HFFc6 (cell line): Measurements from ENCODE around the gene TBX5. TPM values are rescaled to one million over a fixed set of nuclear protein-coding genes. Genes with fewer than 3 reads are reported as not detected.

ENCODE experiments used
- DNase-seq: peaks from one replicate; pipeline ENCODE4 v3.0.0-alpha.2; 2018
- H3K27ac Mint-ChIP-seq: 2 replicates; pipeline ENCODE4 v1.8.0; 2020; ENCODE audit warnings: mild to moderate bottlenecking, mixed read lengths
- H3K27me3 Mint-ChIP-seq: 2 replicates; pipeline ENCODE4 v1.8.0; 2021; ENCODE audit warnings: mild to moderate bottlenecking, moderate library complexity, mixed read lengths; ENCODE audit not compliant: insufficient read depth
- H3K36me3 Mint-ChIP-seq: 2 replicates; pipeline ENCODE4 v1.8.0; 2021; ENCODE audit warnings: low read depth, mixed read lengths
- H3K4me1 Mint-ChIP-seq: 2 replicates; pipeline ENCODE4 v1.8.0; 2020; ENCODE audit warnings: low read depth, mixed read lengths
- H3K4me3 Mint-ChIP-seq: 2 replicates; pipeline ENCODE4 v1.8.0; 2020; ENCODE audit warnings: mild to moderate bottlenecking, moderate library complexity, mixed read lengths
- H3K9me3 Mint-ChIP-seq: 2 replicates; pipeline ENCODE4 v1.8.0; 2020; ENCODE audit warnings: mild to moderate bottlenecking, mixed read lengths
- total RNA-seq, 6 experiments: library from RNA; stranded (reverse); fragmentation: NEBNext Ultra II Directional; extraction: Animal tissue kit (Norgen Biotek cat#: 25700); gene quantifications; 2 replicates in 1 of 6; 3 replicates in 5 of 6; pipeline ENCODE4 v1.2.3, GENCODE V29; 2021
- TF ChIP-seq, protein P1 (sequence below): fragments of 200-600 bp; sonication (generic); IDR thresholded peaks from 2 replicates; pipeline ENCODE4 v1.5.0; 2021; ENCODE audit warnings: antibody characterized with exemption, mild to moderate bottlenecking

Gene TBX5
- total RNA-seq, 6 experiments from 2014 or later: 20.7 to 27.8 (median 24.3) TPM

GRCh38 chr12:114415525-114415868 lies 9.6 kb upstream of the TBX5 start:
- TF ChIP-seq, protein P1, sequence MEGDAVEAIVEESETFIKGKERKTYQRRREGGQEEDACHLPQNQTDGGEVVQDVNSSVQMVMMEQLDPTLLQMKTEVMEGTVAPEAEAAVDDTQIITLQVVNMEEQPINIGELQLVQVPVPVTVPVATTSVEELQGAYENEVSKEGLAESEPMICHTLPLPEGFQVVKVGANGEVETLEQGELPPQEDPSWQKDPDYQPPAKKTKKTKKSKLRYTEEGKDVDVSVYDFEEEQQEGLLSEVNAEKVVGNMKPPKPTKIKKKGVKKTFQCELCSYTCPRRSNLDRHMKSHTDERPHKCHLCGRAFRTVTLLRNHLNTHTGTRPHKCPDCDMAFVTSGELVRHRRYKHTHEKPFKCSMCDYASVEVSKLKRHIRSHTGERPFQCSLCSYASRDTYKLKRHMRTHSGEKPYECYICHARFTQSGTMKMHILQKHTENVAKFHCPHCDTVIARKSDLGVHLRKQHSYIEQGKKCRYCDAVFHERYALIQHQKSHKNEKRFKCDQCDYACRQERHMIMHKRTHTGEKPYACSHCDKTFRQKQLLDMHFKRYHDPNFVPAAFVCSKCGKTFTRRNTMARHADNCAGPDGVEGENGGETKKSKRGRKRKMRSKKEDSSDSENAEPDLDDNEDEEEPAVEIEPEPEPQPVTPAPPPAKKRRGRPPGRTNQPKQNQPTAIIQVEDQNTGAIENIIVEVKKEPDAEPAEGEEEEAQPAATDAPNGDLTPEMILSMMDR: no peak
- Mint-ChIP-seq H3K27ac (peak overlapping the region; percentile 57; the same call in 1 of the 2 replicates), H3K4me1 (peaks cover 44% of the 10 kb centered on the region), H3K9me3 (no peaks in the 10 kb centered on the region), H3K36me3 (peaks cover 1% of the 10 kb centered on the region; the same call in 1 of the 2 replicates), H3K4me3 (no peak overlapping the region), H3K27me3 (peaks cover 3% of the 10 kb centered on the region)
- no peak for DNase-seq

GRCh38 chr12:114414866-114415524 lies 9.1 kb upstream of the TBX5 start:
- H3K4me1 Mint-ChIP-seq: peaks cover 49% of the 10 kb centered on the region
- peak overlapping the region; percentile 57 for H3K27ac Mint-ChIP-seq
- no peaks in the 10 kb centered on the region for H3K9me3 Mint-ChIP-seq
- peaks cover 6% of the 10 kb centered on the region for H3K36me3 Mint-ChIP-seq
- peak overlapping the region; percentile 79 for H3K4me3 Mint-ChIP-seq
- H3K27me3 Mint-ChIP-seq: peaks cover 3% of the 10 kb centered on the region
- no peak for DNase-seq
- TF ChIP-seq, protein P1: no peak

DNA sequence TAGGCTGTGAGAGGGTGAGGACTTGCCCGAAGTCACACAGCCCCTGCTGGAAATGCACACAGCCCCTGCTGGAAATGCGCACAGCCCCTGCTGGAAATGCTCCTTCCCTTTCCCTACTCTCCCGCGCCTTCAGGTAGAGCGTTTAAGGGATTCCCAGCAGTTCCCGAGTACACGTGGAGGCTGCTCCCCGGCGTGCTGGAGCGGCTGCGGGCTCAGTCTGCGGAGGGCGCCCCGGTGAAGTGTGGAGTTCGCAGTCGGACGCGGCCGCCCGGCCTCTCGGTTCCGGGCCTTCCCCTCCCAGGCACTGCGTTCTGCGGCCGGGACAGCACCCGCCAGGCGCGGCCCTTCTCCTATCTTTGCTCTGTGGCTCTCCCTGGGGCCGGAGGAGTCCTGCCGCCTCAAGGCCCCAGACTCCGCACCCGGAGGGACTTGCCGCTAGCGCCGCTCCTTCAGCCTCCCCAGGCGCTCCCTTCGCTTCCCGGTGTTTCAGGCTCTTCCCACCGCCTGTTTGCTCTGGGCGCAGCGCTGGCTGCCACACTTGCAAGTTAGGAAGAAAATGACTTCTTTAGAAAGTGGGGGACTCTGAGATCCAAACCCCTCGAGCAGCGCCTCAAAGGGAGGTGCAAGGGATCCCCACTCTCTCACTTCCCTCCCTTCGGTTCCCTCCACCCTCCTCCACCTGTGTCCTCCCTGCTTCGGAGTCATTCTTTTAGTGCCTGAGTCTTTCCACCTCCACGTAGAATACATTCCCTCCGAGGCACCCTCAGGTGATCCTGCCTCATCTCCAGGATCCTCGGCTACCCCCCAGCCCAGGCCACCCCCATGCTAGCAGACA lies 8.3 kb upstream of the TBX5 start:
- TF ChIP-seq, protein P1: no peak
- no peak for DNase-seq
- Mint-ChIP-seq H3K27ac (peak overlapping the region; percentile 57), H3K9me3 (no peaks in the 10 kb centered on the region), H3K4me1 (peaks cover 51% of the 10 kb centered on the region), H3K27me3 (peaks cover 5% of the 10 kb centered on the region), H3K36me3 (peaks cover 10% of the 10 kb centered on the region), H3K4me3 (peak overlapping the region; percentile 79)

DNA sequence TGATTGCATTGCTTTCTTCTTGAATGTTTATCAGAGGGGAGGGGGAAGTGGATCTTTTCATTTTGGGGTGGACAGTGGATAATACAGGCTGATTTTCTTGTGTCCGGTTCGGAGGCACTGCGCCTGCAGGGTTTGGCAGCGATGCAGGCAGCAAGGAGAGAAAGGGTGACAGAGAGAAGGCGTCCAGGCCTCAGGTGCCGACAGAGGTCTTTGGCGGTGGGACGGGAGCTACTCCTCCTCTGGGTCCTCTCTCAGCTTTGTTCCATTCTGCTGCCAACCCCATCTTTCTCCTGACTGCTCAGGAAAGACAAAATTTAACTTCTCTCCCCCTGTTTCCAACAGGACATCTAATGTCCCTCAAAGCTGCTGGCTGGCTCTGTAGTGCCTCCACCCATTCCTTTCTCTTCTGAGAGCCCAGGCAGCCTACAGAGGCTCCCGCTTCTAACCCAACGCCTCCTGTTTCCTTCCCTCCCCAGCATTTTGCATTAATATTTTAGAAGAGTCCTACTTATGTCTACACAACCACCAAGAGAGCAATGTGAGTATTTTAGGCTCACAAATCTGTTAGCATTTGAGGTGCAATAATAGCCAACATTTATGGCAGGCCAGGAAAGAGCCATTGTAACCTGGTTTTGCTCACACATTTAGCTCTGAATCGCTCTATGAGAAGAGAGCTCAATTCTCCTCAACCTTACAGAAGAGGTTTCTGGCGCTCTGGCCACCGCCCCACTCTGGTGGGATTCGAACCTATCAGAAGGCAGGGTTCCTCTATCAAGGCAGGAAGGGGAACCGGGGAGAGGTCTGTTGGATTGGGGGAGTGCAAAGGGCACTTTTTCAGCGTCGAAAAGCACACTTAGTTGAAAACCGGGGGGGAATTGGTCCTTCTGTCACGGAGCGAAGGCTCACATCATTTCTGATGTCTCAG lies 7.1 kb upstream of the TBX5 start:
- H3K4me3 Mint-ChIP-seq: peak overlapping the region; percentile 99
- DNase-seq: no peak
- peaks cover 7% of the 10 kb centered on the region for H3K27me3 Mint-ChIP-seq
- H3K9me3 Mint-ChIP-seq: no peaks in the 10 kb centered on the region
- TF ChIP-seq, protein P1: no peak
- H3K27ac Mint-ChIP-seq: peak overlapping the region; percentile 92
- peaks cover 51% of the 10 kb centered on the region for H3K4me1 Mint-ChIP-seq
- H3K36me3 Mint-ChIP-seq: peaks cover 10% of the 10 kb centered on the region

GRCh38 chr12:114412307-114412706 lies 6.4 kb upstream of the TBX5 start:
- TF ChIP-seq, protein P1: no peak
- DNase-seq: no peak
- H3K27me3 Mint-ChIP-seq: peaks cover 7% of the 10 kb centered on the region
- H3K9me3 Mint-ChIP-seq: no peaks in the 10 kb centered on the region
- H3K4me3 Mint-ChIP-seq: peak overlapping the region; percentile 99
- peak overlapping the region; percentile 92 for H3K27ac Mint-ChIP-seq
- H3K4me1 Mint-ChIP-seq: peaks cover 51% of the 10 kb centered on the region
- peaks cover 10% of the 10 kb centered on the region for H3K36me3 Mint-ChIP-seq
